Head of caudate nucleus (tissue), 42 donors: ENCODE data around the gene PLEK2.
A peak's percentile ranks its signal among the peaks of the same experiment; 100 is the strongest.
"Not testable (repeated sequence)": the region's sequence is repeated elsewhere in the genome, so short reads cannot be mapped to it uniquely, and the experiment has no call there.

Experiments used
- DNase-seq, 42 donors: peaks; one replicate each; pipeline versions ENCODE4 v3.0.0 to v3.0.0-alpha.2; 2020 to 2021; ENCODE audit warnings: mixed read lengths in 7 of 42
- intact Hi-C: fragments of 100-400 bp; cut with DNase I; formaldehyde crosslinking; loops from one replicate; pipeline ENCODE4 v1.15.0; 2022

Gene PLEK2

GRCh38 chr14:67435603-67436002 lies 23.6 kb upstream of the PLEK2 start:
- intact Hi-C loops, result loop anchor here (10.0 kb wide), 1 partner anchor 79 kb away; no protein-coding TSS in a partner anchor
- DNase-seq, result no peak

- no peak for DNase-seq
- intact Hi-C loops, result loop anchor here (10.0 kb wide), 1 partner anchor 83 kb away; no protein-coding TSS in a partner anchor
Measured at GRCh38 chr14:67432050-67432564, 20.1 kb upstream of the PLEK2 start.

GRCh38 chr14:67429510-67430205 lies 17.7 kb upstream of the PLEK2 start:
- DNase-seq, result no peak
- intact Hi-C loops, result loop anchor here (5.0 to 10.0 kb wide), 3 partner anchors 85 to 235 kb away; no protein-coding TSS in a partner anchor

- DNase-seq, result no peak
- intact Hi-C loops, result loop anchor here (5.0 to 10.0 kb wide), 2 partner anchors 144 to 236 kb away; no protein-coding TSS in a partner anchor
Measured at GRCh38 chr14:67428501-67429031, 16.6 kb upstream of the PLEK2 start.

GRCh38 chr14:67426983-67427606 lies 15.1 kb upstream of the PLEK2 start:
- intact Hi-C loops, result loop anchor here (5.0 to 10.0 kb wide), 2 partner anchors 145 to 238 kb away; no protein-coding TSS in a partner anchor
- DNase-seq, result peak; percentile 60 to 91 (median 80)

- DNase-seq, result peak in 1 of 42 donors; percentile 6
- intact Hi-C loops, result loop anchor here (5.0 to 10.0 kb wide), 2 partner anchors 146 to 239 kb away; no protein-coding TSS in a partner anchor
Measured at GRCh38 chr14:67426161-67426560, 14.2 kb upstream of the PLEK2 start.

GRCh38 chr14:67425608-67426007 lies 13.6 kb upstream of the PLEK2 start:
- DNase-seq, result no peak
- intact Hi-C loops, result loop anchor here (5.0 to 10.0 kb wide), 2 partner anchors 147 to 239 kb away; no protein-coding TSS in a partner anchor

GRCh38 chr14:67424539-67424938 lies 12.6 kb upstream of the PLEK2 start:
- intact Hi-C loops, result loop anchor here (10.0 kb wide), 1 partner anchor 240 kb away; no protein-coding TSS in a partner anchor
- DNase-seq, result no peak

- no peak for DNase-seq
- intact Hi-C loops, result loop anchor here (10.0 kb wide), 1 partner anchor 241 kb away; no protein-coding TSS in a partner anchor
Measured at GRCh38 chr14:67423424-67423823, 11.5 kb upstream of the PLEK2 start.

GRCh38 chr14:67421356-67422224 lies 9.6 kb upstream of the PLEK2 start:
- intact Hi-C loops, result loop anchor here (10.0 kb wide), 1 partner anchor 243 kb away; no protein-coding TSS in a partner anchor
- no peak for DNase-seq

- DNase-seq, result peak in 3 of 42 donors; percentile 16 to 38 (median 36)
- intact Hi-C loops, result loop anchor here (10.0 kb wide), 1 partner anchor 245 kb away; no protein-coding TSS in a partner anchor
Measured at GRCh38 chr14:67420102-67420739, 8.3 kb upstream of the PLEK2 start.

- intact Hi-C loops, result no loop called here
- DNase-seq, result no peak
Measured at GRCh38 chr14:67418401-67419191, 6.6 kb upstream of the PLEK2 start.

GRCh38 chr14:67417633-67418032 lies 5.7 kb upstream of the PLEK2 start:
- intact Hi-C loops, result no loop called here
- DNase-seq, result no peak

- intact Hi-C loops, result no loop called here
Measured at GRCh38 chr14:67416810-67417209, 4.8 kb upstream of the PLEK2 start.

GRCh38 chr14:67416085-67416484 lies 4.1 kb upstream of the PLEK2 start:
- intact Hi-C loops, result no loop called here

More at GRCh38 chr14:67416810-67417209, 4.8 kb upstream of the PLEK2 start:
- DNase-seq, result no peak

GRCh38 chr14:67415610-67416009 lies 3.6 kb upstream of the PLEK2 start:
- intact Hi-C loops, DNase-seq: not testable (repeated sequence)

More at GRCh38 chr14:67416085-67416484, 4.1 kb upstream of the PLEK2 start:
- no peak for DNase-seq
